Measurements from ENCODE around the gene TRIM17.

Gene TRIM17

GRCh38 chr1:228411548-228412430, 4.9 kb downstream of the TRIM17 start:
- Histone ChIP-seq H3K79me2 (ENCODE audit: low read length) (peaks cover 7% of the 10 kb centered on the region; the same call in 1 of the 2 replicates), H4K20me1 (ENCODE audit: insufficient read depth, low read length) (no peaks in the 10 kb centered on the region), H3K36me3 (replicated peaks; ENCODE audit: low read depth, low read length) (no peaks in the 10 kb centered on the region), H2AFZ (ENCODE audit: low read depth, low read length) (no peak overlapping the region), H3K27me3 (ENCODE audit: low read depth, low read length) (no peaks in the 10 kb centered on the region), H3K4me1 (ENCODE audit: low read length) (peaks cover 7% of the 10 kb centered on the region), H3K27ac (ENCODE audit: low read length) (no peak overlapping the region), H3K4me3 (ENCODE audit: low read length) (no peak overlapping the region), H3K4me2 (ENCODE audit: low read length) (no peak overlapping the region), H3K9ac (ENCODE audit: low read length) (no peak overlapping the region), H3K9me3 (ENCODE audit: insufficient read depth, low read length) (no peaks in the 10 kb centered on the region)
- no peak for TF ChIP-seq CTCF (IDR thresholded peaks at IDR 0.05; ENCODE audit: low read depth, low read length)

DNA sequence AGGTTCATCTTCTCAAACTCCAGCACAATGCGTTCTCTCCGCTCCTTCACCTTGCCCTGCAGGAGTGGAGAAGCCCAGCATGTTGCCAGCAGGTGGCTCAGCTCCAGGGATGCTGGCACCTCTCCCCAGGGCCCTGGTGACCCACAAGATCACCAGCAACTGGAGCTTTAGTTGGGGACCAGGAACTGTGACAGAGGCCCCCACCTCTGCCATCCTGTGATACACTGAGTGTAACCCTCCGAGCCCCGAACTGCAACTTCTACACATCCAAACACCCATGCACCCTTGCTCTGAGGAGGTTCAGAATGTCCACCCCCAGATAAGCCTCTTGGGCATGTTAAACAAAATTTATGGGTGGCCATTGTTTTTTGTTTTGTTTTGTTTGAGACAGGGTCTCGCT, 5.5 kb downstream of the TRIM17 start:
- Histone ChIP-seq H3K4me3 (ENCODE audit: low read length) (no peak overlapping the region), H3K36me3 (replicated peaks; ENCODE audit: low read depth, low read length) (no peaks in the 10 kb centered on the region), H3K4me2 (ENCODE audit: low read length) (no peak overlapping the region), H3K79me2 (ENCODE audit: low read length) (peaks cover 12% of the 10 kb centered on the region), H3K9me3 (ENCODE audit: insufficient read depth, low read length) (no peaks in the 10 kb centered on the region), H2AFZ (ENCODE audit: low read depth, low read length) (no peak overlapping the region), H4K20me1 (ENCODE audit: insufficient read depth, low read length) (no peaks in the 10 kb centered on the region), H3K4me1 (ENCODE audit: low read length) (peaks cover 7% of the 10 kb centered on the region), H3K9ac (ENCODE audit: low read length) (no peak overlapping the region), H3K27ac (ENCODE audit: low read length) (no peak overlapping the region), H3K27me3 (ENCODE audit: low read depth, low read length) (no peaks in the 10 kb centered on the region)
- TF ChIP-seq EZH2phosphoT487 (IDR thresholded peaks at IDR 0.05; ENCODE audit: low read depth) (no peak), CTCF (IDR thresholded peaks at IDR 0.05; ENCODE audit: low read depth, low read length) (no peak)

GRCh38 chr1:228410671-228411070, 6.0 kb downstream of the TRIM17 start:
- Histone ChIP-seq H3K4me3 (ENCODE audit: low read length) (no peak overlapping the region), H3K36me3 (replicated peaks; ENCODE audit: low read depth, low read length) (no peaks in the 10 kb centered on the region), H3K4me2 (ENCODE audit: low read length) (no peak overlapping the region), H3K9ac (ENCODE audit: low read length) (no peak overlapping the region), H3K4me1 (ENCODE audit: low read length) (peaks cover 7% of the 10 kb centered on the region), H3K27me3 (ENCODE audit: low read depth, low read length) (no peaks in the 10 kb centered on the region), H3K9me3 (ENCODE audit: insufficient read depth, low read length) (no peaks in the 10 kb centered on the region), H2AFZ (ENCODE audit: low read depth, low read length) (no peak overlapping the region), H4K20me1 (ENCODE audit: insufficient read depth, low read length) (peaks cover under 1% of the 10 kb centered on the region; the same call in 1 of the 2 replicates), H3K79me2 (ENCODE audit: low read length) (peaks cover 16% of the 10 kb centered on the region), H3K27ac (ENCODE audit: low read length) (no peak overlapping the region)
- TF ChIP-seq CTCF (IDR thresholded peaks at IDR 0.05; ENCODE audit: low read depth, low read length): no peak
- no peak for TF ChIP-seq EZH2phosphoT487 (IDR thresholded peaks at IDR 0.05; ENCODE audit: low read depth)

DNA sequence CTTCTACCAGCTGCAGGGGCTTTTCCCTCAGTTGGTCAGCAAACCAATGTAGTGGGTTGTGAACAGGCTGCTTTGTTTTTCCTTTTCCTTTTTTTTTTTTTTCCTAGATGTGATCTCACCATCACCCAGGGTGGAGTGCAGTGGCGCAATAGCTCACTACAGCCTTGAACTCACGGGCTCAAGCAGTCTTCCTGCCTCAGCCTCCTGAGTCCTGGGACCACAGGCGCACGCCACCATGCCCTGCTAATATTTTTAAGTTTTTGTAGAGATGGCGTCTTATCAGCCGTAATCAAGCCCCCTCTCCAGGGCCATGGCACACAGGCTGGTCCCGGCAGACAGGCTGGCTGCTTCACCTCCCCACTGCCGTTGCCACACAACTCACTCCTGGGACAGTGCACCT, 6.6 kb downstream of the TRIM17 start:
- Histone ChIP-seq H3K36me3 (replicated peaks; ENCODE audit: low read depth, low read length) (peaks cover under 1% of the 10 kb centered on the region), H3K9me3 (ENCODE audit: insufficient read depth, low read length) (no peaks in the 10 kb centered on the region), H2AFZ (ENCODE audit: low read depth, low read length) (no peak overlapping the region), H3K4me2 (ENCODE audit: low read length) (no peak overlapping the region), H3K27ac (ENCODE audit: low read length) (no peak overlapping the region), H3K79me2 (ENCODE audit: low read length) (peaks cover 23% of the 10 kb centered on the region), H3K4me3 (ENCODE audit: low read length) (no peak overlapping the region), H4K20me1 (ENCODE audit: insufficient read depth, low read length) (peaks cover 7% of the 10 kb centered on the region), H3K4me1 (ENCODE audit: low read length) (peaks cover 12% of the 10 kb centered on the region), H3K27me3 (ENCODE audit: low read depth, low read length) (no peaks in the 10 kb centered on the region), H3K9ac (ENCODE audit: low read length) (no peak overlapping the region)
- TF ChIP-seq EZH2phosphoT487 (IDR thresholded peaks at IDR 0.05; ENCODE audit: low read depth) (no peak), CTCF (IDR thresholded peaks at IDR 0.05; ENCODE audit: low read depth, low read length) (no peak)
